CD4-positive, alpha-beta memory T cell (primary cell): ENCODE results near the gene C3orf38. TPM values are rescaled to one million over a fixed set of nuclear protein-coding genes. Genes with fewer than 3 reads are reported as not detected.
"Not testable (repeated sequence)": the region's sequence is repeated elsewhere in the genome, so short reads cannot be mapped to it uniquely, and the experiment has no call there.

Source experiments
- CTCF ChIA-PET: fragments of 350-600 bp; sonication (Branson Sonifier 250); formaldehyde crosslinking; loops from one replicate; lab custom pipeline; 2021; ENCODE audit warnings: inconsistent platforms; ENCODE audit not compliant: partially characterized antibody; lab: Charles Lee
- POLR2A ChIA-PET: fragments of 350-600 bp; sonication (Branson Sonifier 250); formaldehyde crosslinking; loops from one replicate; lab custom pipeline; 2021; ENCODE audit not compliant: partially characterized antibody; lab: Charles Lee
- DNase-seq, 5 donors: peaks; one replicate each; pipeline versions ENCODE4 v3.0.0 to v3.0.0-alpha.2; 2020 to 2022; ENCODE audit warnings: mixed read lengths in 1 of 5
- H3K27ac ChIP-seq: one replicate; pipeline ENCODE4 v1.7.0; 2013; ENCODE audit warnings: low read depth, low read length
- H3K27me3 ChIP-seq: 2 replicates; pipeline ENCODE4 v1.7.0; 2013; ENCODE audit warnings: mild to moderate bottlenecking, low read length, moderate library complexity; ENCODE audit not compliant: insufficient read depth
- H3K36me3 ChIP-seq: 2 replicates; pipeline ENCODE4 v1.7.0; 2013; ENCODE audit warnings: mild to moderate bottlenecking, low read length, moderate library complexity; ENCODE audit not compliant: insufficient read depth
- H3K4me1 ChIP-seq: 2 replicates; pipeline ENCODE4 v1.7.0; 2013; ENCODE audit warnings: mild to moderate bottlenecking, low read length, moderate library complexity; ENCODE audit not compliant: insufficient read depth
- H3K4me3 ChIP-seq, 2 donors: one replicate each; pipeline ENCODE4 v1.7.0; 2013; ENCODE audit warnings: low read length in 2 of 2, mild to moderate bottlenecking in 1 of 2
- H3K9me3 ChIP-seq, 2 donors: one replicate each; pipeline ENCODE4 v1.7.0; 2013; ENCODE audit warnings: low read length in 2 of 2, control low read depth in 1 of 2; ENCODE audit not compliant: control insufficient read depth in 1 of 2
- H3K27ac Mint-ChIP-seq, 7 donors: one replicate each; pipeline ENCODE4 v1.8.0; 2020 to 2021; ENCODE audit warnings: mixed read lengths in 7 of 7, mild to moderate bottlenecking in 6 of 7, inconsistent platforms in 3 of 7, moderate library complexity in 3 of 7
- H3K27me3 Mint-ChIP-seq, 2 donors: one replicate each; pipeline ENCODE4 v1.8.0; 2020 to 2021; ENCODE audit warnings: mixed read lengths in 2 of 2
- H3K36me3 Mint-ChIP-seq, 2 donors: one replicate each; pipeline ENCODE4 v1.8.0; 2020 to 2021; ENCODE audit warnings: mixed read lengths in 2 of 2, inconsistent platforms in 1 of 2, mild to moderate bottlenecking in 1 of 2
- H3K4me1 Mint-ChIP-seq, 4 donors: one replicate each; pipeline ENCODE4 v1.8.0; 2020 to 2021; ENCODE audit warnings: mixed read lengths in 4 of 4, mild to moderate bottlenecking in 1 of 4
- H3K4me3 Mint-ChIP-seq, 8 donors: one replicate each; pipeline ENCODE4 v1.8.0; 2020 to 2021; ENCODE audit warnings: mixed read lengths in 8 of 8, mild to moderate bottlenecking in 7 of 8, moderate library complexity in 6 of 8, inconsistent platforms in 3 of 8
- H3K9me3 Mint-ChIP-seq, 8 donors: one replicate each; pipeline ENCODE4 v1.8.0; 2020 to 2021; ENCODE audit warnings: mixed read lengths in 8 of 8, mild to moderate bottlenecking in 5 of 8, inconsistent platforms in 3 of 8, moderate library complexity in 1 of 8
- intact Hi-C: fragments of 100-400 bp; cut with micrococcal nuclease; formaldehyde crosslinking; loops from one replicate; pipeline ENCODE4 v1.15.1; 2023
- polyA plus RNA-seq, 2 donors: library from polyadenylated mRNA; unstranded; fragments of 300-500 nt; fragmentation: Illumina TruSeq; gene quantifications; one replicate each; pipeline ENCODE4 v1.2.3, GENCODE V29; 2021
- total RNA-seq, 2 experiments: library from RNA; stranded (reverse); gene quantifications; one replicate each; pipeline ENCODE4 v1.2.3, GENCODE V29; 2021

The C3orf38 gene
- total and polyA plus RNA-seq, 4 experiments from 2014 or later, result 19.0 to 38.5 (median 30.4) TPM

DNA sequence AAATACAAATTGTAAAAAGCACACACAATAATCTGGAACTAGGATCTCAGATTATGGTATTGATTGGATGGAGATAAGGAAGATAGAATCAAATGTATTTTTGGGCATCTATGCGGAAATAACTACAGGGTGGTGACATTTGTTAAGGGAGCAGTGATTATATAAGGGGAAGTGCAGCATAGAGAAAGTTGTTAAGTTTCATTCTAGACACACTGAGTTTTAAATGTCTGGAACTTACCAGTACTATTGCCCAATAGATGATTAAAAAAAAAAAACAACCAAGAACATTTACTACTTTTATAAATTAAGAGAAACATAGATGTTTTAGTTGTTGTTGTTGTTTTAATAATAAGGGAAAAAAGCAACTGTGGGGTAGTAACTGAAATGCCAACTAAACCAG lies 32.1 kb upstream of the C3orf38 start:
- CTCF ChIA-PET, result interaction anchor here (2.0 kb wide), 1 partner anchor 767 kb away, joined by 5 read pairs; no protein-coding TSS in a partner anchor
- peaks cover 38 to 42% of the 10 kb centered on the region in 2 donors for H3K36me3 Mint-ChIP-seq
- peaks cover 0 to 1% (median 0%) of the 10 kb centered on the region in 8 donors for H3K9me3 Mint-ChIP-seq
- H3K27me3 Mint-ChIP-seq, result no peaks in the 10 kb centered on the region
- Histone ChIP-seq H3K27me3 (no peaks in the 10 kb centered on the region), H3K4me3 (no peak overlapping the region), H3K9me3 (no peaks in the 10 kb centered on the region), H3K36me3 (peaks cover 6% of the 10 kb centered on the region), H3K4me1 (no peaks in the 10 kb centered on the region), H3K27ac (no peak overlapping the region)
- POLR2A ChIA-PET, result no interaction called here
- H3K4me3 Mint-ChIP-seq, result no peak overlapping the region
- intact Hi-C loops, result no loop called here
- peaks cover 6 to 19% (median 12%) of the 10 kb centered on the region in 4 donors for H3K4me1 Mint-ChIP-seq
- H3K27ac Mint-ChIP-seq, result no peak overlapping the region
- DNase-seq, result no peak

- intact Hi-C loops, POLR2A ChIA-PET, DNase-seq, H3K4me3 Mint-ChIP-seq, H3K27me3 ChIP-seq, H3K27ac ChIP-seq, H3K4me1 ChIP-seq, H3K27ac Mint-ChIP-seq, H3K9me3 ChIP-seq, H3K4me3 ChIP-seq, H3K9me3 Mint-ChIP-seq, H3K36me3 ChIP-seq, H3K27me3 Mint-ChIP-seq: not testable (repeated sequence)
- Mint-ChIP-seq H3K36me3 (peaks cover 38 to 40% of the 10 kb centered on the region in 2 donors), H3K4me1 (peaks cover 3 to 16% (median 10%) of the 10 kb centered on the region in 4 donors)
- CTCF ChIA-PET, result interaction anchor here (2.0 kb wide), 1 partner anchor 768 kb away, joined by 5 read pairs; no protein-coding TSS in a partner anchor
Observed at GRCh38 chr3:88118603-88119002, 31.2 kb upstream of the C3orf38 start.

DNA sequence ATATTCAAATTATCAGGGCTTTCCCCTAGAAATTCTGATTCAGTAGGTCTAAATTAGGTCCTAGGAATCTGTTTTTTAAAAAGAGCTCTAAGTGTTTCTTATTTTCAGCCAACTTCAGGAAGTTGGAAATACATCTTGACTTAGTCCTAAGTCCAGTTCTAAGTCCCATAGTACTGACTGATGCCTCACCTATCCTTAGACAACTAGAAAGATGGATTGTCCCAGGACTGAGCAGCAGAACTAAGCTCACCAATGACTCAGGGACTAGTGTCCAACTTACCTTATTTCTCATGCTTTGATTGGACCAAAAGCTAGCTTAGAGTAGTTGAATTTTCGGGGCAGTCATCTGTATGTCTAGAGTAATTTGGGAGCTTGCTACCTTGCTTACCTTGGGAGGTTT lies 26.2 kb upstream of the C3orf38 start:
- Mint-ChIP-seq H3K4me3 (no peak overlapping the region), H3K27ac (peak overlapping the region in 1 of 7 donors; percentile 31), H3K27me3 (no peaks in the 10 kb centered on the region), H3K4me1 (peaks cover 0 to 12% (median 9%) of the 10 kb centered on the region in 4 donors), H3K36me3 (peaks cover 6 to 20% of the 10 kb centered on the region in 2 donors), H3K9me3 (no peaks in the 10 kb centered on the region)
- H3K4me3 ChIP-seq, result no peak overlapping the region
- H3K4me1 ChIP-seq, result no peaks in the 10 kb centered on the region
- H3K27me3 ChIP-seq, result no peaks in the 10 kb centered on the region
- no peaks in the 10 kb centered on the region for H3K9me3 ChIP-seq
- no peak overlapping the region for H3K27ac ChIP-seq
- no peak for DNase-seq
- ChIA-PET POLR2A (interaction anchor here (1.5 kb wide), 1 partner anchor 18 kb away, joined by 3 read pairs; no protein-coding TSS in a partner anchor), CTCF (interaction anchor here (1.2 to 4.2 kb wide), 2 partner anchors 11 to 772 kb away, joined by 4 to 16 read pairs; no protein-coding TSS in a partner anchor)
- intact Hi-C loops, result no loop called here
- H3K36me3 ChIP-seq, result no peaks in the 10 kb centered on the region

DNA sequence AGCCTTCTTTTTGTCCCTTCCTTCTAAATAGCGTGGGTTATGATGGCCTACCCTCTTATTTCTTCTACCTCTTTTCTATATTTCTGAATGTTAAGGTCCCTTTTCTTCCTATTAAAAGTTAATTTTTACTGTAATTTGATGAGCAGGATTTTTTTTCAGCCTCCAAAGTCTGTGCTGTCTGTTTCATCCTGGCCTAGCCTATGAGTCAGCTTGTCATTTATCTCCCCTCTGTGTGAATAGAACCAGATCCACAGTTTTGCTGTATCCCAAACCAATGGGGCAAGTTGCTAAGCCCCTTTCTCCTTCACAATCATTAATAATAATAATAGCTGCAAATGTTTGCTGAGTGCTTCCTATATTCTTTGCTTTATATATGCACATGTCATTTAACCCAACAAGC lies 18.1 kb upstream of the C3orf38 start:
- intact Hi-C loops, result no loop called here
- Mint-ChIP-seq H3K4me1 (peaks cover 0 to 9% (median 2%) of the 10 kb centered on the region in 4 donors), H3K27ac (peak overlapping the region in 1 of 7 donors; percentile 42), H3K9me3 (no peaks in the 10 kb centered on the region), H3K36me3 (peaks cover 20 to 50% of the 10 kb centered on the region in 2 donors), H3K27me3 (no peaks in the 10 kb centered on the region), H3K4me3 (no peak overlapping the region)
- ChIA-PET POLR2A (interaction anchor here (0.9 kb wide), 1 partner anchor 18 kb away, joined by 3 read pairs; the partner anchor contains the start of gene C3orf38), CTCF (interaction anchor here (1.0 to 1.7 kb wide), 3 partner anchors 10 to 49 kb away, joined by 3 to 4 read pairs (median 3); no protein-coding TSS in a partner anchor)
- Histone ChIP-seq H3K27me3 (no peaks in the 10 kb centered on the region), H3K9me3 (no peaks in the 10 kb centered on the region), H3K27ac (no peak overlapping the region), H3K4me1 (no peaks in the 10 kb centered on the region), H3K4me3 (no peak overlapping the region), H3K36me3 (peaks cover 22% of the 10 kb centered on the region)
- DNase-seq, result no peak

DNA sequence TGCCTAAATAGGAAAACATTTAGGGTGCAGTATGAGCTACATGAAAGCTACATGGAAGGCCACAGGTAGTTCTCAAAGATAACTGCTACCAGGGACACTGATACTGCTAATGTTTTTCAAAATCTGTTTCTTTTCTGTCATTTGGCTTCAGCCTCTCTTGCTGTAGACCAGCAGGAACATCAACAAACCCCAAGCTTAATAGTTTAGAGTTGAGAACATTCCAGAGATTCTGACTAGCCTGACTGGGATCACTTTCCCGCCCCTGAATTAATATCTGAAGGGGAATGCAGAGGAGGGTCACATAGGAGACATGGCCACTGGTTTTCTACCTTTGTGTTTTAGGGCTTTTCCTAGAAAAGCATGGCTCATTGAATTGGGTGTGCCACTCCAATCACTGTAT lies 16.9 kb upstream of the C3orf38 start:
- H3K9me3 Mint-ChIP-seq, result no peaks in the 10 kb centered on the region
- Histone ChIP-seq H3K4me1 (no peaks in the 10 kb centered on the region), H3K9me3 (no peaks in the 10 kb centered on the region), H3K27ac (no peak overlapping the region), H3K27me3 (no peaks in the 10 kb centered on the region), H3K36me3 (peaks cover 22% of the 10 kb centered on the region), H3K4me3 (no peak overlapping the region)
- H3K27ac Mint-ChIP-seq, result peak overlapping the region in 1 of 7 donors; percentile 13
- no peaks in the 10 kb centered on the region for H3K27me3 Mint-ChIP-seq
- peaks cover 20 to 49% of the 10 kb centered on the region in 2 donors for H3K36me3 Mint-ChIP-seq
- CTCF ChIA-PET, result interaction anchor here (2.0 kb wide), 1 partner anchor 20 kb away, joined by 6 read pairs; no protein-coding TSS in a partner anchor
- intact Hi-C loops, result no loop called here
- H3K4me3 Mint-ChIP-seq, result no peak overlapping the region
- H3K4me1 Mint-ChIP-seq, result peaks cover 0 to 5% (median 0%) of the 10 kb centered on the region in 4 donors
- POLR2A ChIA-PET, result interaction anchor here (0.7 to 0.9 kb wide), 2 partner anchors 17 to 73 kb away, joined by 3 read pairs; partner anchors contain the start of gene C3orf38
- DNase-seq, result no peak

DNA sequence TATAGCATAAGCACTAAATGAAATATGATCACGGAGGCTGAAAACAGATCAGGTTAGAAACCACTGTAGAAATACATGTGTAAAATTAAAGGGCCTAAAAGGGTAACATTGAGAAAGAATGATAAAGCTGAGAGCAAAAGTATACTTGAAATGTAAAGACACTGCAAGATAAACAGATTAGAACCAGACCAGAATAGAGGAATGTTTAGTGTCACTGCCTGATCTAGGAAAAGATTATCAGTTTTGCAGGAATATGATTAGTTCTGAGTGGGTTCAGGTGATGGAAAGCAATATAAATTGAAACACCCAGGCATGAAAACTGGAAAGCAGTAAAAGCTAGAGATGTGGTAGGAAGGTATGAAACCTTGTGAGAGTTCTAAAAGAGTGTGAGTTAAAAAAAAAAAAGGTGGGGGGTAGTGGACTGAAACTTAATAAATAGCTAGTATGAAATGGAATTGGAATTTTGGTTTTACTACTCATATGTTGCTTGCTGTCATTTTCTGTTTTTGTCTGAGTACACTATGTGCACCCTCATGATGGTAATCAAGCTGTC lies 16.0 kb upstream of the C3orf38 start:
- no peak for DNase-seq
- H3K9me3 Mint-ChIP-seq, result no peaks in the 10 kb centered on the region
- H3K27me3 Mint-ChIP-seq, result no peaks in the 10 kb centered on the region
- ChIA-PET POLR2A (no interaction called here), CTCF (interaction anchor here (2.0 kb wide), 1 partner anchor 20 kb away, joined by 6 read pairs; no protein-coding TSS in a partner anchor)
- no peak overlapping the region for H3K27ac ChIP-seq
- intact Hi-C loops, result no loop called here
- peaks cover 21 to 51% of the 10 kb centered on the region in 2 donors for H3K36me3 Mint-ChIP-seq
- peak overlapping the region in 2 of 7 donors; percentile 24 to 39 for H3K27ac Mint-ChIP-seq
- peaks cover 0 to 5% (median 0%) of the 10 kb centered on the region in 4 donors for H3K4me1 Mint-ChIP-seq
- no peaks in the 10 kb centered on the region for H3K27me3 ChIP-seq
- H3K4me1 ChIP-seq, result no peaks in the 10 kb centered on the region
- H3K36me3 ChIP-seq, result peaks cover 23% of the 10 kb centered on the region
- no peaks in the 10 kb centered on the region for H3K9me3 ChIP-seq
- no peak overlapping the region for H3K4me3 Mint-ChIP-seq
- no peak overlapping the region for H3K4me3 ChIP-seq

DNA sequence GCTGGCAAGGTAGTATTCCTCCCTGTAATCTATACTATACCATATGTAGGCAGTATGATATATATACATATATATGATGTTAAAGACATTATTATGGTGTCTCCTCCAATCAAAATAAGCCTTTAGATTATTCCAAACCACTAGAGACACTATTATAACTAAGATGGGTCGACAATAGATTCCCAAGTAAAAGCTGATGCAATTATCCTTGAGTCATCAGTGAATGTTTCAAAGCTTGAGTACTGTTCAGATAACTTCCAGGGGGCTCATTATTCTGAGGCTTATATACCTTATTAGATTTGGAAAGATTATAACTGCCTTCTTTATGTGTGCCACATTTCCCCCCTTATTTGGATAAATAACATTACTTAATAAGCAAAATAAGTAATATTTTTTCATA lies 11.9 kb upstream of the C3orf38 start:
- H3K27ac ChIP-seq, result no peak overlapping the region
- no peaks in the 10 kb centered on the region for H3K9me3 ChIP-seq
- intact Hi-C loops, result no loop called here
- no peak overlapping the region for H3K27ac Mint-ChIP-seq
- no peak for DNase-seq
- H3K27me3 ChIP-seq, result no peaks in the 10 kb centered on the region
- H3K36me3 ChIP-seq, result peaks cover 11% of the 10 kb centered on the region
- POLR2A ChIA-PET, result interaction anchor here (1.2 kb wide), 1 partner anchor 13 kb away, joined by 4 read pairs; no protein-coding TSS in a partner anchor
- peaks cover 2 to 10% (median 4%) of the 10 kb centered on the region in 4 donors for H3K4me1 Mint-ChIP-seq
- H3K36me3 Mint-ChIP-seq, result peaks cover 33 to 57% of the 10 kb centered on the region in 2 donors
- no peak overlapping the region for H3K4me3 ChIP-seq
- CTCF ChIA-PET, result interaction anchor here (0.6 kb wide), 1 partner anchor 18 kb away, joined by 3 read pairs; no protein-coding TSS in a partner anchor
- no peak overlapping the region for H3K4me3 Mint-ChIP-seq
- no peaks in the 10 kb centered on the region for H3K4me1 ChIP-seq
- no peaks in the 10 kb centered on the region for H3K9me3 Mint-ChIP-seq
- H3K27me3 Mint-ChIP-seq, result no peaks in the 10 kb centered on the region
